ENCODE measurements around the gene EXTL1. TPM values are rescaled to one million over a fixed set of nuclear protein-coding genes. Genes with fewer than 3 reads are reported as not detected.

EXTL1 gene
- total RNA-seq, 1 donor from 2014 or later: 11.9 TPM

GRCh38 chr1:26019641-26020315, 1.8 kb upstream of the EXTL1 start:
- ATAC-seq (ENCODE audit: poor library complexity): no peak
- DNase-seq: peak; percentile 16
- intact Hi-C loops (cut with DNase I): no loop called here

GRCh38 chr1:26020330-26020768, 1.2 kb upstream of the EXTL1 start:
- DNase-seq (peak; percentile 51), ATAC-seq (ENCODE audit: poor library complexity) (peak; percentile 24)
- intact Hi-C loops (cut with DNase I): no loop called here

GRCh38 chr1:26020941-26021646, 481 bp upstream of the EXTL1 start:
- intact Hi-C loops (cut with DNase I): no loop called here
- no peak for DNase-seq
- ATAC-seq (ENCODE audit: poor library complexity): peak; percentile 1

- intact Hi-C loops (cut with DNase I): no loop called here
- DNase-seq (no peak), ATAC-seq (ENCODE audit: poor library complexity) (no peak)
These were observed 817 bp downstream of the EXTL1 start for GRCh38 chr1:26022404-26022779.

GRCh38 chr1:26023009-26023408, 1.4 kb downstream of the EXTL1 start:
- no peak for DNase-seq
- intact Hi-C loops (cut with DNase I): no loop called here
- ATAC-seq (ENCODE audit: poor library complexity): no peak

GRCh38 chr1:26023826-26024225, 2.3 kb downstream of the EXTL1 start:
- no peak for ATAC-seq (ENCODE audit: poor library complexity)
- DNase-seq: peak; percentile 4
- intact Hi-C loops (cut with DNase I): no loop called here

GRCh38 chr1:26025060-26025459, 3.5 kb downstream of the EXTL1 start:
- peak; percentile 19 for DNase-seq
- intact Hi-C loops (cut with DNase I): no loop called here
- no peak for ATAC-seq (ENCODE audit: poor library complexity)

GRCh38 chr1:26025517-26025916, 3.9 kb downstream of the EXTL1 start:
- ATAC-seq (ENCODE audit: poor library complexity) (no peak), DNase-seq (peak; percentile 5)
- intact Hi-C loops (cut with DNase I): no loop called here

- ATAC-seq (ENCODE audit: poor library complexity): no peak
- intact Hi-C loops (cut with DNase I): no loop called here
- peak; percentile 10 for DNase-seq
These were observed 6.3 kb downstream of the EXTL1 start for GRCh38 chr1:26027716-26028489.

- DNase-seq (peak; percentile 27), ATAC-seq (ENCODE audit: poor library complexity) (no peak)
- intact Hi-C loops (cut with DNase I): no loop called here
These were observed 7.0 kb downstream of the EXTL1 start for GRCh38 chr1:26028490-26028980.

- DNase-seq: no peak
- intact Hi-C loops (cut with DNase I): no loop called here
- ATAC-seq (ENCODE audit: poor library complexity): no peak
These were observed 7.7 kb downstream of the EXTL1 start for GRCh38 chr1:26029054-26029863.

GRCh38 chr1:26029864-26030481, 8.4 kb downstream of the EXTL1 start:
- DNase-seq: no peak
- intact Hi-C loops (cut with DNase I): no loop called here
- no peak for ATAC-seq (ENCODE audit: poor library complexity)

GRCh38 chr1:26031196-26031595, 9.6 kb downstream of the EXTL1 start:
- ATAC-seq (ENCODE audit: poor library complexity) (no peak), DNase-seq (peak; percentile 7)
- intact Hi-C loops (cut with DNase I): no loop called here

- no peak for ATAC-seq (ENCODE audit: poor library complexity)
- intact Hi-C loops (cut with DNase I): no loop called here
- DNase-seq: no peak
These were observed 10.1 kb downstream of the EXTL1 start for GRCh38 chr1:26031611-26032220.

- DNase-seq (peak; percentile 14), ATAC-seq (ENCODE audit: poor library complexity) (no peak)
- intact Hi-C loops (cut with DNase I): no loop called here
These were observed 11.2 kb downstream of the EXTL1 start for GRCh38 chr1:26032656-26033357.

GRCh38 chr1:26034504-26035202, 13.1 kb downstream of the EXTL1 start:
- no peak for ATAC-seq (ENCODE audit: poor library complexity)
- no peak for DNase-seq
- intact Hi-C loops (cut with DNase I): loop anchor here (5.0 kb wide), 3 partner anchors 68 to 128 kb away; no protein-coding TSS in a partner anchor

Measured in Right ventricle myocardium superior (tissue), 1 donor.